ENCODE measurements around the gene TENT5C. TPM values are rescaled to one million over a fixed set of nuclear protein-coding genes. Genes with fewer than 3 reads are reported as not detected.

Gene TENT5C
- total RNA-seq, 1 donor from 2014 or later = 14.5 TPM

DNA sequence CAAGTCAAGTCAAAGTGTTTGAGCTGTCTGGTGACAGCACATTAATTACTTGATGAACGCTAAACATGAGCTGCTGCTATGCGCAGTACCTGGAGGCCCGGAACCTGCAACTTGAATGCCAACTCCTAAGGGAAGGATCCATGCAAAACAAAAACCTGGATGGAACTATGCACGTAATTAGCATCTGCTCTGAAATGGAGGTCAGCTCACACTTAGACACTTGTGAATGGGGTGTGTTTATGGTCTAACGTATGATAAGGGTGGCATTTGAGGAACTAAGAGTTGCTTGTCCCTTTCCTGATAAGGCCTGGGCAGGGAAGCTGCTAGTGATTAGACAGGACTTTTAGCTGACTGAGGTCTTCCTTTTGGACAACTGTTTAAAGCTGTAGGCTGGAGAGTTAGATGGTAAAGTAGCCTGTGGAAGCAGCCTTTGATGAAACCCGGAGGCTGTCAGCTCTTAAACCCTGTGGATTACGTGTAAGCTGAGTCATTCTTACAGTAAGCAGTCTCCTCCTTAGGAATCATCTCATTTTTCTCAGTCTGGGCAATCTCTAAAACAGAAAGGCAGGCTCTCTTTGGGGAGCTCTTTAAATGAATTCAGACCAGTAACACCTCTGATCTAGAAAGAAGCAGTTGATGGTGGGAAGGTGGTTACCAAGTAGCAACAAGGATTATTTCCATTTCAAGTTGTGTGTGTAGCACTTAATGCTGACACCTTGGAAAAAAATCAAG lies 6.8 kb downstream of the TENT5C start:
- intact Hi-C loops (cut with micrococcal nuclease) = no loop called here

DNA sequence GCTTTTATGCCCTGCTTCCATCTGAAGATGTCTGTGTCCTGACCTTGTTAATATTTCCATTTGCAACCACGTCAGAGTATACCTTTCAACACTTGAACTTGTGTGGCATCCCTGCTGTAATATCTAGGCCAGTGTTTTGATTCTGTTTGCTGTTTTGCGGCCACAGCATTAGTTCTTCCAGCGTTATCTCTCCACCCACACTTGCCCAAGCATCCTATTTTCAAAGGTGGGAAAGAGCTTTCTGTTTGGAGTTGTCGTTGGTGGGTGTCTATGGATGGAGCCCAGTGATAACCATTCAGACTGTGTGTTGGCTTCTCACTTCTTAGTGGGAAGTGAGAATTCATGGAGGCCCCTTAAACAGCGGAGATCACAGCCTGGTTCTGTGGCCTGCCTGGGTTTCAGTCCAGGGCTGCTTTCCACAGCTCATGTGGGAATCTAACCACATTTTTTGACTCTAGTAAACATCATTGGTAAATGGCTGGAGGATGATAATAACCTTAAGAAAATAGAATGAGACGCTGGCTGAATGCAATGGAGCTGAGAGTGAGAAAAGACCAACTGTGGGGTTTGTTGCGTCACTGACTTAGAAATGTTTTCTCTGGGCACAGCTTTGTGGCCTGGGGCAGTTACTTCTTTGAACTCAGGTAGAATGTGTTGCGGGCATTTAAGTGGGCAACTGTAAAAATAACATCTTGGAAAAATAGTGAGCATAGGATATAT lies 7.6 kb downstream of the TENT5C start:
- intact Hi-C loops (cut with micrococcal nuclease) = no loop called here

DNA sequence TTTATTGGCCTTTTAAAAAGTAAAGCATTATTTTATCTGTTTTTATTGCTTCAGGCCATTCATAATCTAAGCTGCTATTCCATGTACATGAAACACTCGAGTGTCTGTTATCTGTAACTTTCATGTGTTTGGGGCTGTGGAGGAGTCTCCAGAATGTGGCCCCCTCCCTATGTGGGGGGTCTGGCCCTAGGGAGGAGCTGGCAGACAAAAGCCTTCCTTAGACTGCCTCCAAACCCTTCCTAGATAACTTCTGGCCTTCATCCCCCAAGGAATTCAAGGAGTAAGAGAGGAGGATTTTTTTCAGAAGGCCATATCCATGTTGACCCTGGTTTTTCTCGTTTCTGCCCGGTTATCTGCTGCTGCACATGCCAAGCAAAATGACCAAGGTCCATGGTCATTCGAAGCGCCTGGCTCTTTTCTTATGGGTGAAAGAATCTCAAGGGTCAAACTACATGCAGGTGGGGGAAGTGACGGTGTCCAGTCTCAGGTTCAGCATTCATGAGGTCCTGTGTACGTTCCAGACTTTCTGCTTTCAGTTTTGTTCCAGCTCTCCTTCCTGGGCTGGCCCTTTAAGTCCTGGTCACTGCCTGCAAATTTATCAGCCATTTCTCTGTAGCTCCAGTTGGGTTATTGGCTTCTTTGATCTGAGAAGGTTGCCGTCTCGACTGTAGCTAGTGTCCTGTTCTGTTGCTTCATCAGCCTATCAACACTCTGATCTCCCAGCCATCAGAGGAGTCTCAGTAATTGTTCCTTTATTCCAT lies 8.3 kb downstream of the TENT5C start:
- intact Hi-C loops (cut with micrococcal nuclease) = no loop called here

DNA sequence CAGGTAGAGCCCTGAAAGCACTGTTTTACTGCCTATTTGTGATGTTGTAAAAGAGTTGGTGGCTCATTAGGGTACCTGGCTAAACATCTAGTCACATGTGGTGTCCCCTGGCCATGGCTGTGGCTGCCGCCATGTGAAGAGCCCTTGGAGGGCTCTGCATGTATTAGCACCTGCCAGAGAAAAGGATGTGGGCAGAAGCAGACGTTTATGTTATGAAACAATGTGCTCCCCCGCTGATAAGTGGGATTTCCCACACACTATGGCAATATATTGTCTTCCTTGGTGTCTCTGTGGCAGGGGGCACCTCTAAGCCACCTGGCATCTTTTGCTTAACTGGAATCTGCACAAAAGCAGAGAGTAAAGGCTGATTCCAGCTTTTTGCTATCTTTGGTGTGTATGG lies 9.6 kb downstream of the TENT5C start:
- intact Hi-C loops (cut with micrococcal nuclease) = loop anchor here (1.0 kb wide), 1 partner anchor 8 kb away; no protein-coding TSS in a partner anchor

DNA sequence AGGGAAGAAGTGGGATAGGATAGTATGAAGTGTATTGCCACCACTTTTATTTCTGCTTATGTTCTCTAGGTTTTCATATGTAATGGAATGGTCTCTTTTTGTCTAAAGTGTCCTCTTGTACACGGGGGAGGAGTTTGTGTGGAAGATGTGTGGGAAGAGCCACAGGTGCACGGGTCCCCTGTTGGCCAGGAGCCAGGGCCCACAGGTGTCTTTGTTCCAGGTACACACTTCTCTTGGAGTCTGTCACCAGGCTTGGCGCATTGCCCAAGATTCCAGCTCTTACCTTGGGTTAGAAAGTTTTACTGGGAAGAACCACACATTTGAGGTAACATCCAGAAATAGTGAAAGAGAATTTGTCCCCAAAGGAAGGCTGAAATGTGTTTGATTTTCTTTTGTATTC lies 10.5 kb downstream of the TENT5C start:
- intact Hi-C loops (cut with micrococcal nuclease) = no loop called here

DNA sequence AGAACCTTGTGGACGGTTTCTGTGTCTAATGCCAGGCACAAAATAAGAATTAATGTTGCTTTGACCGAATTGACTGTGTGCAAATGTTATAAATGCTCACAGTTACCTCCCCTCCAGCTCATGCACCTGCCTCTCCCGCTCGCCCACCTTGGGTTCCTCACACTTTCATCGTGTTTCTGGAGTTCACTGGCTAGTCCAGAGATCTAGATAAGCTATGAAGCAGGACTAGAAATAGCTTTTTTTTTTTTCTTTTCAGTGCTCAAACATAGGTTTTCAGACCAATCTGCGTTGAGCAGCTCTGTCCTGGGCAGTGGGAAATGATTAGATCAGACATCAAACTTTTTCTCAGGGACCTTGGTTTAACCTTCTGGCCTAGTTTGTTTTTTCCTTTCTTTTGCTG lies 11.1 kb downstream of the TENT5C start:
- intact Hi-C loops (cut with micrococcal nuclease) = no loop called here

DNA sequence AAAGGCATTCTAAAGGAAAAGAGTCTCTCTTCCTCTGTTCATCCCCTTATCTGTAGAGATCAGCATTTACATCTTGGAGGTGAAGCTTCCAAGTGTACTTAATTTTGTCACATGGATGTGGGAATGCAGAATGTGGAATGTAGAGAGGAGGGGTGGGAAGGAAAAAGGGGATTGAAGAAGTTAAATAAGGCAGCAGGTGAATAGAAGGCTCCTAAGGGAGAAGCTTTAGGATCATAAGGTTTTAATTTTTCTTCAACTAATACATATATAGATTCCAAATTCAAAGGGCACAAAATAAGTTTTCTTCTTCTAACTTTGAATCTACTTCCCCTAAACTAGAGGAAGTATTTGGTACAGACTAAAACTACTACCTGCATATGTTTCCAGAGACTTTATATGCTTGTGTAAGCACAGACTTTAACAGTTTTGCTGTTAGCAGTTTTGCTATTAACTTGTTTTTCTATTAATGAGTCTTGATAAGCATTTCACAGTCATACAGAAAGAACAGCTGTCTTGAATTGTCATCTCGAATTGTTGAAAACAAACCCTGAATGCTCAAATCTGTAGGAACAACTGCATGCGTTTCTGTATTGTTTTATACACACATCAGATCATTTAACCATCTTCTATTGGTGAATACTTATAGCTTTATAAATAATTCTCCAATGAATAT lies 12.7 kb downstream of the TENT5C start:
- intact Hi-C loops (cut with micrococcal nuclease) = no loop called here

DNA sequence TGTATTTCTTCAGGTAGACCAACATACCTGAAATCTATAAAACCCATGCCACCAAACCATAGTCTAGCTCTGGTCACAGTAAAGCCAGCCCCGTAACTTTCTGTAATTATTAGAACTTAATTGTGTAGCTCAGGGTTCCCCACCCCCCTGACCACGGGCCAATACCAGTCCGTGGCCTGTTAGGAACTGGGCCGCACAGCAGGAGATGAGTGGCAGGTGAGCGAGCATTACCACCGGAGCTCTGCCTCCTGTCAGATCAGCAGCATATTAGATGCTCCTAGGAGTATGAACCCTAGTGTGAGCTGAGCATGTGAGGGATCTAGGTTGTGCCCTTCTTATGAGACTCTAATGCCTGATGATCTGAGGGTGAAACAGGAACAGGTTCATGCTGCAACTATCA lies 14.6 kb downstream of the TENT5C start:
- intact Hi-C loops (cut with micrococcal nuclease) = no loop called here

DNA sequence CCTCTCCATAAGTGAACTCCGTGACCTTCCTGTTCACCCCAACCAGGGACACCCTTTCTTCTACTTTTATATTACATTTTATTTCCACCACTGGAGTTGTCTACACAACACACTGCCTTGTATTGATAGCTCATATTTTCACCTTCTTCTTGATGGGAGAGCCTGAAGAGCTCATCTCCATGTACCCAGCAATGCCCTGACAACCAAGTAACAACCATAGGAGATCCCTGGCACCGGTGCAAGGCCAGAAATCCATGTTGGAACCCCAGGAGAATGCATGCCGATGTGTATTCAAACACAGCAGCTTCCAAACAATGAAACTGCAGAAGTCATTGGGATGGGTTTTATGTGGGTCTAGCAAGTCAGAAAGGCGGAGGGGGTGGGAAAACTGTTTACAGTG lies 15.5 kb downstream of the TENT5C start:
- intact Hi-C loops (cut with micrococcal nuclease) = no loop called here

DNA sequence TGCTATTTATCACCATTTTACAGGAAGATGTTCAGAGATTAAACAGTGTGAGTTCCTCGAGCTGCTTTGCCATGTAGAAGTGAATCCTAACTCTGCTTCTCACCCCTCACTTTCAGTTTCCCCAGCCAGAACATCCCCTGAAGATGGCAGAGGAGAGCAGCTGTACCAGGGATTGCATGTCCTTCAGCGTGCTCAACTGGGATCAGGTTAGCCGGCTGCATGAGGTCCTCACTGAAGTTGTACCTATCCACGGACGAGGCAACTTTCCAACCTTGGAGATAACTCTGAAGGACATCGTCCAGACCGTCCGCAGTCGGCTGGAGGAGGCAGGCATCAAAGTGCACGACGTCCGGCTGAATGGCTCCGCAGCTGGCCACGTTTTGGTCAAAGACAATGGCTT lies 16.9 kb downstream of the TENT5C start:
- intact Hi-C loops (cut with micrococcal nuclease) = no loop called here

DNA sequence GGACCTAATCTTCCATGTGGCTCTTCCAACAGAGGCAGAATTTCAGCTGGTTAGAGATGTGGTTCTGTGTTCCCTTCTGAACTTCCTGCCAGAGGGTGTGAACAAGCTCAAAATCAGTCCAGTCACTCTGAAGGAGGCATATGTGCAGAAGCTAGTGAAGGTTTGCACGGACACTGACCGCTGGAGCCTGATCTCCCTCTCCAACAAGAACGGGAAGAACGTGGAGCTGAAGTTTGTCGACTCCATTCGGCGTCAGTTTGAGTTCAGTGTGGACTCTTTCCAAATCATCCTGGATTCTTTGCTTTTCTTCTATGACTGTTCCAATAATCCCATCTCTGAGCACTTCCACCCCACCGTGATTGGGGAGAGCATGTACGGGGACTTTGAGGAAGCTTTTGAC lies 17.3 kb downstream of the TENT5C start:
- intact Hi-C loops (cut with micrococcal nuclease) = no loop called here

DNA sequence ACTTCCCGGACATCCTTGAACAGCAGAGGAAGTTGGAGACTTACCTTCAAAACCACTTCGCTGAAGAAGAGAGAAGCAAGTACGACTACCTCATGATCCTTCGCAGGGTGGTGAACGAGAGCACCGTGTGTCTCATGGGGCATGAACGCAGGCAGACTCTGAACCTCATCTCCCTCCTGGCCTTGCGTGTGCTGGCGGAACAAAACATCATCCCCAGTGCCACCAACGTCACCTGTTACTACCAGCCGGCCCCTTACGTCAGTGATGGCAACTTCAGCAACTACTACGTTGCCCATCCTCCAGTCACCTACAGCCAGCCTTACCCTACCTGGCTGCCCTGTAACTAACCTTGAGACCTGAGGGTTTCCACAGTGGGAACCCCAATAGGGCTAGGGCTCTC lies 17.9 kb downstream of the TENT5C start:
- intact Hi-C loops (cut with micrococcal nuclease) = no loop called here

DNA sequence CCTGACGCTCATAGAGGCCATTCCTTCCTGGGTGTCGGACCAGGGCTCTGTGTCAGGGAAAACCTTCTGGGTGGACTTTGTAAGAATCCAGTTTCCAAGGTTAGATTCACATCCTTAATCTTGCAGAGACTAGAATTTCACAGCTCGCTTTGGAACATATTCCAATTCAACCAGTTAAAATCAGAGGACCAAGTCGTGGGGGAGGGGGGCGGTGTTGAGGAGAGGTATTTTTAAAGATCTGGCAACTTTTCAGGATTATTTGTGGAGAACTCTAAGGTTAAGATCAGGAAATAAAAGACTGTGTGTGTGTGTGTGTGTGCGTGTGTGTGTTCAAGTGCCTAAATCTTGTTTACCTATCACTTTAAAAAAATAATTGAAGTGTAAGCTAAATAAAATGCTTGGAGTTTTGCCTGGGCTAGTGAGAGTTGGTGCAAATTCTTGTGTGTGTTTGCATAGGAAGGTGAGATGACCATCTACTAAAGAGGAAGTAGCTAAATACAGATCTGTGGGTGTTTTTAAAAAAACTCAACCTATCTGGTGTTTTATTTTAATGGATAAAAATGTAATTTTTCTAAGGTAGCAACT lies 21.8 kb downstream of the TENT5C start:
- intact Hi-C loops (cut with micrococcal nuclease) = loop anchor here (2.0 kb wide), 1 partner anchor 15 kb away; no protein-coding TSS in a partner anchor

DNA sequence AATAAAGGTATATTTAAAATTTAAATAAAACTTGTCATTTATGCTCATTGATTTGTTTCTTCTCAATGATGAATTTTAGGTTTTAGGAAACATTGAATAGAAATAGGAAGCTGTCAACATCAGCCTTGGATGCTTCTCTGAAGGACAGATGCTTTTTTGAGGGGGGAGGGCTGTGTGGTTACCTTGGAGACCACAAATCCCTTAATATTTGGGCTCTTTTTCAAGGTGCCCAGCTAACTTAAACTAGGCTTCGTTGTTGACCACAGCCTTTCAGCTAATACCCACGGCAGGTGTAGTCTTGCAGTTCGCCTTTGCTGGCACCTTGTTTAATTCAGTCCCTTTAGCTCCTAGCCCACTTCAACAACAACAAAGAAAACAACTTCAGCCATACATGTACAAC lies 22.5 kb downstream of the TENT5C start:
- intact Hi-C loops (cut with micrococcal nuclease) = no loop called here

DNA sequence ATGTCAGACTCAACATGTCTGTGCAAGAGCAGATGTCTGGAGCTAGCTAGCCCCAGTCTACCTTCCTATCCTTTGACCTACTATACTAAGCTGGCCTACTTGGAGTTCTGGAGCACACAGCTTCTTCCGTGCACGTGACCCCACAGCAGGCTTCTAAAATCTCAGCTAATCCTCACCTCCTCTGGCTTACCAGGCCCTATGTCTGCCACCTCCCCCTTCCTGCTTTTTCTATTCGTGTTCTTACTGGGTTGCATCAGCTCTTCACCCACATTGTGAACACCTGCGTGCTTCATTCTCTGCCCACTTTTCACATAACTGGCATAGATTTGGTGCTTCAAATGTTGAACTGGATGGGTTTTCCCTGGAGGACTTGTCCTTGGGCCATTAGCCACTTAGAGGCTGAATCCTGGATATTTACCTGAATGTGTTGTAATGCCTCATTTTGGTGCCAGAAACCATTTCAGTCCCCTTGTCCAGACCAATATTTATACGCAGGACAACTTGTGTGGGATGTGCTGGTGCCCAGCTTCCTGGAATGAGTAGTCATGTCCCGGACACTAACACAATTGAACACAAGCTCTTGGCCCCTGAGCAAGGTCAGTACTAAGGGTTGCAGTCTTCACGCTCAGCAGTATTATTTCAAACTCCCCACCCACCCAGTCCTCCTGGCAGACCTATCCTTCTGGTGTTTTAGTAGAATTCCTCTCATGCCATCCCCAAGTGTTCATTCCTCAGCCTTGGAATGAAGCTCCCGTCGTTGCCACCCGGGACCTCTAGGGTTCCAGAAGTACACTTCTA lies 24.0 kb downstream of the TENT5C start:
- intact Hi-C loops (cut with micrococcal nuclease) = no loop called here

DNA sequence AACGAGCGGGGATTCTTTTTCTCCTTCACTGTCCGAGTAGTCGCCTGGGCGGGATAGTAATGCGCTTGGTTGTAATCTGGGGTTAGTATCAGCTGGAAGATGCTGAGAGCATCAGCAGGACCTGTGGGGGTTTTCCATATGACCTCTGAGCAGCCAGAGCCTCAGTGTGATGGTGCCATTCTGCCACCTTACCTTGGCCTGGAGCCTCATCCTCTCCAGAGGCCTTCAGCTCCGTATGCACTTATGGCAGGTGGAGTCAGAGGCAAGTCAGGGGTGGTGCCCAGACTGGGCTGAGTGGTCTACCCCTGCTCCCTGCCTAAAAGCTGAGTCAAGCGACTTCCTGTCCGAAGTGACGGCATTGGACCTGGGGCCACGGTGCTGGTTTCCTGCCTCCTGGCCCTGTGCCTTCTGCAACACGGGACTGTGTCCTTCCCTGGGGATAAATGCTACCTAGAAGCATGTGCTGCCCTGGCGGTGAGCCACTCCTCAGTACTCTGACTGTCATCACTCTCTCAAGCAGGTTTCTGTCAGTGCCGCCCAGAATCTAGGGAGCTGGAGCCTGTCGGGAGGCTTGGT lies 24.7 kb downstream of the TENT5C start:
- intact Hi-C loops (cut with micrococcal nuclease) = no loop called here

DNA sequence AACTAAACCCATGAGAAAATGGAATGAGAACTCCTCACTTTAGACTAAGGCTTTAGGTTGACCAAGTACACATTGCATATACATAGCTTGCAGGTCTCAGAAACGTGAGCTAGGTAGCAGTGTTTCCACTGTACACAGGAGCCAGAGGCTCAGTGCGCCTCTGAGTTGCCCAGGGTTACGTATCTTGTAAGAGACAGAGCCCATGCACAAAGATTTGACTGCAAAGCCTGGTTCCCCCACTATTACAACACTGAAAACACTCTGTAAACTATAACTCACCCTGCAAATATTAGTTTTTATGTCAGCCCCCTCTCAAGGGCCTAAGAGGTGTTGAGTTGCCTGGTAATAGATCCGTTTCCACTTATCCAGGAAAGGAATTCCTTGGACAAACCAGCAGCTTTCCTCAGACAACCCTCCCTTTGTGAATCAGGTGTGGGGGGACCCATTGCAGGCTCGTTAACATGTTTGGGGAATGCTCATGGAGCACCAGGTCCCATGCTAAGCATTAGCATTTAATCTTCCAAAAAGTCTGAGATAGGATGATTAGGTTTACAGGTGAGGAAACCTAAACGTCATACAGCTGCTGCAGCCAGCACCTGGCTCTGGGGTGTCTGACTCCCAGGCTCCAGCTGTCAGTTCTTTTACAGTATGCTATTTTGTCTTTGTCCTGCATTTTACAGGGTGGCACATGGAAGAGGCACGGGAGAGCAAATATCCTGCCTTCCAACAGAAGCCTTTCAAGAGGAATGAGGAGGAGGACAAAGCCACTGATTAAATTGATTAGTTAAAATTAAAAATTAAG lies 25.7 kb downstream of the TENT5C start:
- intact Hi-C loops (cut with micrococcal nuclease) = no loop called here

DNA sequence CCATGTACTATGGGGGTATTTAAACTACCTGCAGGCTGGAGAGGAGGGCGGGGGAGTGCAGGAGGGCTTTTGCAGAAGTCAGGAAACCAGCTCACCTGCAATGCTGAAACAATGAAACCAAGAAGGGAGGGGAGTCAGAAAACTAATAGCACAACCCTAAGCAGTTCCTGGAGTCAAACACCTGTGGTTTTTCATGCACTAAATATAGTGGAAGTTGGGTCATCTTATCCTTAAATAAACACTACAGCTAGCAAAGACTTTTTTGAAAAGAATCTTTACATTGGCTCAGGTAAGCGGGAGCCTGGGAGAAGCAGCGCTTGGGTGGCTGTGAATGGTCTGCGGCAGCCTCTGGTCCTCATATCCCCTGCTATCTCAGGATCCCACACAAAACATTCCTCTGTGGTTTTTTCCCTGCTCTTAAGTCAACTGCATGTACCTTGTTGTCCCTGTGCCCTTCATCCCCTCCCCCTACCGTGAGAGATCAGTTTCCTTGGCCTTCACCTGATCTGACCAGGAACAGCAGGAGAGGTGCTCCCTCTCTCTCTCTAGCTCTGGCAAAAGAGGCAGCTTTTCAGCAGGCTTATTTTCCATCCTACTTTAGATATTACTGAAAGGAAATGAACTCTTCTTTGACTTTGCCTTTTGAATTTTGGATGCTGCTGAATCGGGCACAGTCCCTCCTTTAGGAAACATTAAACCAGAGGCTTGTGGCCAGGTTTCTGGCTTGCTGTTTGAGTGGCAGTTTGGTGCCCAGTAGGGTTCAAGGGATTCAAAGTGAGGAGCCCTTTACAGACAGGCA lies 26.6 kb downstream of the TENT5C start:
- intact Hi-C loops (cut with micrococcal nuclease) = no loop called here

DNA sequence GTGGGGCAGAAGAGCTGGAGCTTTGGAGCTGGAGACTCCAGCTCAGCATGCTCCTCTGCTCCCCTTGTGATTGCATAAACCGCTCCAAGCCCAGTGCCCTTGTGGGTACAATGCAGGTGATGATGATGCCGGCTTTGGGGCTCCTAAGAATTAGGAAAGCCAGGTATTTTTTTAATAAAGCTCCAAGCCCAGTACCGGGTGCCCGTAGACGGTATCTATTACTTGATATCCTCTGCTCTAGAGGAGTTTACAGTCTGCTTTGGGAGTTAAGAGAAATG lies 27.2 kb downstream of the TENT5C start:
- intact Hi-C loops (cut with micrococcal nuclease) = no loop called here

All from T-helper 1 cell treated with Interleukin-12 subunit alpha and Interleukin-12 subunit beta and Interleukin-4 antibody, amounts not matched to agents 30 ng/mL and 1 ng/mL, for 36 hours (primary cell).